Fibroblast of lung (primary cell): ENCODE data around the gene CLPSL2. TPM values are rescaled to one million over a fixed set of nuclear protein-coding genes. Genes with fewer than 3 reads are reported as not detected.
A peak's percentile ranks its signal among the peaks of the same experiment; 100 is the strongest.

Experiments used
- DNase-seq, 2 donors: peaks; one replicate each; pipeline versions ENCODE4 v3.0.0 to v3.0.0-alpha.2; 2010; ENCODE audit warnings: low read depth in 2 of 2
- H2AFZ ChIP-seq: 2 replicates; pipeline ENCODE4 v1.5.1; 2012; ENCODE audit warnings: low read length, control low read depth, inconsistent platforms
- H3K27ac ChIP-seq: 2 replicates; pipeline ENCODE4 v1.5.1; 2011; ENCODE audit warnings: low read length, control low read depth; ENCODE audit not compliant: insufficient read depth
- H3K27me3 ChIP-seq: 2 replicates; pipeline ENCODE4 v1.5.1; 2011; ENCODE audit warnings: mild to moderate bottlenecking, low read length; ENCODE audit not compliant: control insufficient read depth, insufficient read depth
- H3K36me3 ChIP-seq: 2 replicates; pipeline ENCODE4 v1.5.1; 2011; ENCODE audit warnings: low read length; ENCODE audit not compliant: control insufficient read depth, insufficient read depth
- H3K4me1 ChIP-seq: 2 replicates; pipeline ENCODE4 v1.5.1; 2011; ENCODE audit warnings: low read length; ENCODE audit not compliant: control insufficient read depth, insufficient read depth; ENCODE audit errors: extremely low read depth
- H3K4me2 ChIP-seq: 2 replicates; pipeline ENCODE4 v1.5.1; 2011; ENCODE audit warnings: low read length, control low read depth; ENCODE audit not compliant: insufficient read depth; ENCODE audit errors: extremely low read depth
- H3K4me3 ChIP-seq, 4 experiments: fragments of 200-600 bp in 1 of 4; sonication (generic) in 1 of 4; replicated peaks in 1 of 4; 2 replicates each; pipeline ENCODE4 v1.5.1; 2011 to 2016; ENCODE audit warnings: low read length in 4 of 4, low read depth in 3 of 4, mild to moderate bottlenecking in 3 of 4, control low read depth in 2 of 4, inconsistent platforms in 1 of 4, mixed read lengths in 1 of 4; ENCODE audit not compliant: insufficient read depth in 1 of 4; ENCODE audit errors: control extremely low read depth in 1 of 4
- H3K79me2 ChIP-seq: 2 replicates; pipeline ENCODE4 v1.5.1; 2012; ENCODE audit warnings: mild to moderate bottlenecking, low read length, inconsistent platforms; ENCODE audit not compliant: control insufficient read depth, insufficient read depth
- H3K9ac ChIP-seq: 2 replicates; pipeline ENCODE4 v1.5.1; 2011; ENCODE audit warnings: mild to moderate bottlenecking, low read length, control low read depth; ENCODE audit not compliant: insufficient read depth
- H3K9me3 ChIP-seq: 2 replicates; pipeline ENCODE4 v1.5.1; 2012; ENCODE audit warnings: low read depth, low read length; ENCODE audit not compliant: control insufficient read depth, insufficient read depth
- H4K20me1 ChIP-seq: 2 replicates; pipeline ENCODE4 v1.5.1; 2011; ENCODE audit warnings: low read length; ENCODE audit not compliant: control insufficient read depth, insufficient read depth; ENCODE audit errors: extremely low read depth
- EZH2 ChIP-seq: IDR thresholded peaks from 2 replicates; pipeline ENCODE4 v1.5.1; 2012; ENCODE audit warnings: low read length, control low read depth, mild to moderate bottlenecking; ENCODE audit errors: missing control alignments
- polyA plus RNA-seq, 2 donors: library from polyadenylated mRNA; depleted of rRNA in 1 of 2; stranded (reverse) in 1 of 2; unstranded in 1 of 2; fragments of >200 nt; gene quantifications; 2 replicates each; pipeline ENCODE4 v1.2.1, GENCODE V29; 2011 to 2012; ENCODE audit warnings: missing spikeins in 1 of 2
- total RNA-seq: library from RNA; depleted of rRNA; stranded (reverse); fragments of >200 nt; gene quantifications from 2 replicates; pipeline ENCODE4 v1.2.1, GENCODE V29; 2014
- TF ChIP-seq, protein P1 (sequence below), 2 donors: IDR thresholded peaks in 1 of 2; conservative IDR thresholded peaks in 1 of 2; 1 replicate in 1 of 2; 2 replicates in 1 of 2; pipeline ENCODE4 v1.5.1; 2011 to 2012; ENCODE audit warnings: low read length in 2 of 2, control low read depth in 1 of 2, inconsistent platforms in 1 of 2, low read depth in 1 of 2, mild to moderate bottlenecking in 1 of 2

The CLPSL2 gene
- total and polyA plus RNA-seq, 2 donors (not counting 1 experiment from before 2014, with no cell fraction given) = not detected

GRCh38 chr6:35809809-35810208 is 33.4 kb downstream of the CLPSL2 start:
- no peak overlapping the region for H3K4me3 ChIP-seq
- H2AFZ ChIP-seq = no peak overlapping the region
- no peaks in the 10 kb centered on the region for H3K79me2 ChIP-seq
- TF ChIP-seq, protein P1, sequence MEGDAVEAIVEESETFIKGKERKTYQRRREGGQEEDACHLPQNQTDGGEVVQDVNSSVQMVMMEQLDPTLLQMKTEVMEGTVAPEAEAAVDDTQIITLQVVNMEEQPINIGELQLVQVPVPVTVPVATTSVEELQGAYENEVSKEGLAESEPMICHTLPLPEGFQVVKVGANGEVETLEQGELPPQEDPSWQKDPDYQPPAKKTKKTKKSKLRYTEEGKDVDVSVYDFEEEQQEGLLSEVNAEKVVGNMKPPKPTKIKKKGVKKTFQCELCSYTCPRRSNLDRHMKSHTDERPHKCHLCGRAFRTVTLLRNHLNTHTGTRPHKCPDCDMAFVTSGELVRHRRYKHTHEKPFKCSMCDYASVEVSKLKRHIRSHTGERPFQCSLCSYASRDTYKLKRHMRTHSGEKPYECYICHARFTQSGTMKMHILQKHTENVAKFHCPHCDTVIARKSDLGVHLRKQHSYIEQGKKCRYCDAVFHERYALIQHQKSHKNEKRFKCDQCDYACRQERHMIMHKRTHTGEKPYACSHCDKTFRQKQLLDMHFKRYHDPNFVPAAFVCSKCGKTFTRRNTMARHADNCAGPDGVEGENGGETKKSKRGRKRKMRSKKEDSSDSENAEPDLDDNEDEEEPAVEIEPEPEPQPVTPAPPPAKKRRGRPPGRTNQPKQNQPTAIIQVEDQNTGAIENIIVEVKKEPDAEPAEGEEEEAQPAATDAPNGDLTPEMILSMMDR (conservative IDR thresholded peaks at IDR 0.05 in 1 of 2, IDR thresholded peaks at IDR 0.05 in 1 of 2; ENCODE audit: low read depth in 1 of 2, low read length in 2 of 2) = no peak
- TF ChIP-seq EZH2 = no peak
- H4K20me1 ChIP-seq = no peaks in the 10 kb centered on the region
- H3K4me1 ChIP-seq = no peaks in the 10 kb centered on the region
- H3K9ac ChIP-seq = no peak overlapping the region
- H3K27me3 ChIP-seq = no peaks in the 10 kb centered on the region
- H3K9me3 ChIP-seq = no peaks in the 10 kb centered on the region
- no peak overlapping the region for H3K27ac ChIP-seq
- H3K36me3 ChIP-seq = no peaks in the 10 kb centered on the region
- no peak overlapping the region for H3K4me2 ChIP-seq
- no peak for DNase-seq

- Histone ChIP-seq H4K20me1 (no peaks in the 10 kb centered on the region), H3K36me3 (no peaks in the 10 kb centered on the region), H3K4me2 (no peak overlapping the region), H3K9ac (no peak overlapping the region), H3K27ac (no peak overlapping the region), H3K79me2 (no peaks in the 10 kb centered on the region), H3K4me3 (no peak overlapping the region), H3K4me1 (no peaks in the 10 kb centered on the region), H3K9me3 (no peaks in the 10 kb centered on the region), H2AFZ (no peak overlapping the region), H3K27me3 (no peaks in the 10 kb centered on the region)
- TF ChIP-seq, protein P1 (conservative IDR thresholded peaks at IDR 0.05 in 1 of 2, IDR thresholded peaks at IDR 0.05 in 1 of 2; ENCODE audit: low read depth in 1 of 2, low read length in 2 of 2) = no peak
- no peak for TF ChIP-seq EZH2
- peak; percentile 34 to 79 for DNase-seq
Observed at GRCh38 chr6:35810971-35811698, 34.7 kb downstream of the CLPSL2 start.

- Histone ChIP-seq H3K27ac (no peak overlapping the region), H2AFZ (no peak overlapping the region), H3K9ac (no peak overlapping the region), H3K4me1 (no peaks in the 10 kb centered on the region), H3K9me3 (no peaks in the 10 kb centered on the region), H3K36me3 (no peaks in the 10 kb centered on the region), H3K4me3 (no peak overlapping the region), H3K79me2 (no peaks in the 10 kb centered on the region), H4K20me1 (no peaks in the 10 kb centered on the region), H3K4me2 (no peak overlapping the region), H3K27me3 (no peaks in the 10 kb centered on the region)
- TF ChIP-seq, protein P1 (conservative IDR thresholded peaks at IDR 0.05 in 1 of 2, IDR thresholded peaks at IDR 0.05 in 1 of 2; ENCODE audit: low read depth in 1 of 2, low read length in 2 of 2) = no peak
- no peak for TF ChIP-seq EZH2
- no peak for DNase-seq
Observed at GRCh38 chr6:35811699-35811995, 35.2 kb downstream of the CLPSL2 start.
